GM19372 (cell line): ENCODE measurements around the gene ADGRF4.
"Not testable (repeated sequence)": the region's sequence is repeated elsewhere in the genome, so short reads cannot be mapped to it uniquely, and the experiment has no call there.

Source experiments
- ATAC-seq: cut with Tn5 transposase; IDR thresholded peaks from one replicate; pipeline ENCODE4 v1.9.1; 2021; ENCODE audit warnings: mild to moderate bottlenecking, low read depth, moderate library complexity; ENCODE audit not compliant: unreplicated experiment

Gene ADGRF4

GRCh38 chr6:47733879-47734558 lies 35.6 kb downstream of the ADGRF4 start:
- ATAC-seq, result no peak

GRCh38 chr6:47734831-47735481 lies 36.6 kb downstream of the ADGRF4 start:
- ATAC-seq, result no peak

- ATAC-seq, result no peak
These were observed 37.8 kb downstream of the ADGRF4 start for GRCh38 chr6:47736083-47736700.

GRCh38 chr6:47737406-47737805 lies 39.0 kb downstream of the ADGRF4 start:
- ATAC-seq, result no peak

- no peak for ATAC-seq
These were observed 42.3 kb downstream of the ADGRF4 start for GRCh38 chr6:47740714-47741113.

GRCh38 chr6:47741807-47742206 lies 43.4 kb downstream of the ADGRF4 start:
- no peak for ATAC-seq

- ATAC-seq, result no peak
These were observed 45.4 kb downstream of the ADGRF4 start for GRCh38 chr6:47743744-47744143.

- not testable (repeated sequence) for ATAC-seq
These were observed 46.9 kb downstream of the ADGRF4 start for GRCh38 chr6:47745269-47745668.

- no peak for ATAC-seq
These were observed 51.4 kb downstream of the ADGRF4 start for GRCh38 chr6:47749757-47750156.

- no peak for ATAC-seq
These were observed 54.4 kb downstream of the ADGRF4 start for GRCh38 chr6:47752801-47753200.

- no peak for ATAC-seq
These were observed 61.0 kb downstream of the ADGRF4 start for GRCh38 chr6:47759364-47759763.

GRCh38 chr6:47762502-47762901 lies 64.1 kb downstream of the ADGRF4 start:
- ATAC-seq, result no peak

- no peak for ATAC-seq
These were observed 68.1 kb downstream of the ADGRF4 start for GRCh38 chr6:47766445-47766844.

GRCh38 chr6:47767102-47767501 lies 68.7 kb downstream of the ADGRF4 start:
- no peak for ATAC-seq

GRCh38 chr6:47769982-47770381 lies 71.6 kb downstream of the ADGRF4 start:
- no peak for ATAC-seq
